ENCODE data around the gene STK4. TPM values are rescaled to one million over a fixed set of nuclear protein-coding genes. Genes with fewer than 3 reads are reported as not detected.

The STK4 gene
- total RNA-seq, 1 donor, result 33.7 TPM

DNA sequence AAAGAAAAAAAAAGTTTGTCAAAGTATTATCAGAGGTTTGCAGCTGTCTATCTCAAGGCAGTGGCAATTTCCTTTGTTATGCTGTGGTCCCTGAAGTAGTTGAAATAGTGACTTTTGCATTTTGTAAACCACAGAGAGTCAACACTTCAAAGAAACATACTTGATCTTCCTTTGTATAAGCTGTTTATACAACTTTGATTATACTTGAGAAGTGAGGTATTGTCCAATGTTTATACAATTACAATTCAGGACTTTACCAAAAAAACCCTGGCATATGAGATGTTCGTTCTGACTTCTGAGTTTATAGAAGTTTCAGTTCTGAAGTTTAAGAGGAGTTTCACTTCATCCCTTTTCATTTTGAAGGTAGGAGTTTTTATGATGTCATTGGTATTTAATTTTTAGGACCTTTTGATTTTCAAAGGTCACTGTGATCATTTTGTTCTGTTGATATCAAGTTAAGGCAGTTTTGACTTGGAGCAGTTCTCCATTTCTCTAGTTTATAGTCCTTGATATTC, 4.0 kb downstream of the STK4 start:
- H3K9me3 ChIP-seq (ENCODE audit: low read depth, low read length), result no peaks in the 10 kb centered on the region
- H3K27me3 ChIP-seq (ENCODE audit: insufficient read depth, low read length), result no peaks in the 10 kb centered on the region
- H3K4me1 ChIP-seq (ENCODE audit: insufficient read depth, low read length), result peaks cover 26% of the 10 kb centered on the region
- TF ChIP-seq, protein P1, sequence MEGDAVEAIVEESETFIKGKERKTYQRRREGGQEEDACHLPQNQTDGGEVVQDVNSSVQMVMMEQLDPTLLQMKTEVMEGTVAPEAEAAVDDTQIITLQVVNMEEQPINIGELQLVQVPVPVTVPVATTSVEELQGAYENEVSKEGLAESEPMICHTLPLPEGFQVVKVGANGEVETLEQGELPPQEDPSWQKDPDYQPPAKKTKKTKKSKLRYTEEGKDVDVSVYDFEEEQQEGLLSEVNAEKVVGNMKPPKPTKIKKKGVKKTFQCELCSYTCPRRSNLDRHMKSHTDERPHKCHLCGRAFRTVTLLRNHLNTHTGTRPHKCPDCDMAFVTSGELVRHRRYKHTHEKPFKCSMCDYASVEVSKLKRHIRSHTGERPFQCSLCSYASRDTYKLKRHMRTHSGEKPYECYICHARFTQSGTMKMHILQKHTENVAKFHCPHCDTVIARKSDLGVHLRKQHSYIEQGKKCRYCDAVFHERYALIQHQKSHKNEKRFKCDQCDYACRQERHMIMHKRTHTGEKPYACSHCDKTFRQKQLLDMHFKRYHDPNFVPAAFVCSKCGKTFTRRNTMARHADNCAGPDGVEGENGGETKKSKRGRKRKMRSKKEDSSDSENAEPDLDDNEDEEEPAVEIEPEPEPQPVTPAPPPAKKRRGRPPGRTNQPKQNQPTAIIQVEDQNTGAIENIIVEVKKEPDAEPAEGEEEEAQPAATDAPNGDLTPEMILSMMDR (IDR thresholded peaks at IDR 0.05; ENCODE audit: extremely low read depth, low read depth, low read length), result no peak
- no peak for DNase-seq (ENCODE audit: insufficient read length, low spot score, missing footprints)
- H4K20me1 ChIP-seq (ENCODE audit: insufficient read depth, low read length), result peaks cover 7% of the 10 kb centered on the region
- H3K4me2 ChIP-seq (ENCODE audit: insufficient read depth, low read length), result peak overlapping the region; percentile 53
- H3K4me3 ChIP-seq (ENCODE audit: insufficient read depth, low read length), result no peak overlapping the region
- H3K27ac ChIP-seq (ENCODE audit: low read depth, low read length), result no peak overlapping the region
- no peak overlapping the region for H2AFZ ChIP-seq (ENCODE audit: low read length)
- H3K36me3 ChIP-seq (ENCODE audit: insufficient read depth, low read length), result peaks cover 17% of the 10 kb centered on the region
- peaks cover 56% of the 10 kb centered on the region for H3K79me2 ChIP-seq (ENCODE audit: insufficient read depth, low read length)

DNA sequence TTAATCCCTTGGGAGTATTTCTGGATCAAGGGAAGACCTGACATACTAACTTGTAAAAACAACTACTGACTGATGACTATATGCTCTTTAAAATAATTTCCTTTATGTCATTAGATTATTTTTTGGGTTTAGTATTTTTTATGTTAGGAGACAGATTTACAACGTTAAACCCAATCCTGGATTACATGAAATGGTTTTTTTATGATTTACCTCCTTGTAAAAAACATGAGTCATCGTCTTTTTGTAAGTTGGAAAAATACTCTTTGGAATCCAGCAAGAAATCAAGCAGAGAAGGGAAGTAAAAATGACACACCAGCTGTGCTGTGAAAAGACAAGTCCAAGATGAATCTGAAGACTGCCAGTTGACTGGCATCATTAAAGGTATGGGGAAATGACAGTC, 6.7 kb downstream of the STK4 start:
- H3K4me1 ChIP-seq (ENCODE audit: insufficient read depth, low read length), result peaks cover 14% of the 10 kb centered on the region
- H3K9me3 ChIP-seq (ENCODE audit: low read depth, low read length), result no peaks in the 10 kb centered on the region
- H3K27ac ChIP-seq (ENCODE audit: low read depth, low read length), result peak overlapping the region; percentile 25
- peaks cover 34% of the 10 kb centered on the region for H3K79me2 ChIP-seq (ENCODE audit: insufficient read depth, low read length)
- H3K36me3 ChIP-seq (ENCODE audit: insufficient read depth, low read length), result peaks cover 23% of the 10 kb centered on the region
- no peak overlapping the region for H3K4me3 ChIP-seq (ENCODE audit: insufficient read depth, low read length)
- TF ChIP-seq, protein P1 (IDR thresholded peaks at IDR 0.05; ENCODE audit: extremely low read depth, low read depth, low read length), result no peak
- no peaks in the 10 kb centered on the region for H3K27me3 ChIP-seq (ENCODE audit: insufficient read depth, low read length)
- DNase-seq (ENCODE audit: insufficient read length, low spot score, missing footprints), result peak; percentile 45
- H3K4me2 ChIP-seq (ENCODE audit: insufficient read depth, low read length), result no peak overlapping the region
- peaks cover 7% of the 10 kb centered on the region for H4K20me1 ChIP-seq (ENCODE audit: insufficient read depth, low read length)
- no peak overlapping the region for H2AFZ ChIP-seq (ENCODE audit: low read length)

DNA sequence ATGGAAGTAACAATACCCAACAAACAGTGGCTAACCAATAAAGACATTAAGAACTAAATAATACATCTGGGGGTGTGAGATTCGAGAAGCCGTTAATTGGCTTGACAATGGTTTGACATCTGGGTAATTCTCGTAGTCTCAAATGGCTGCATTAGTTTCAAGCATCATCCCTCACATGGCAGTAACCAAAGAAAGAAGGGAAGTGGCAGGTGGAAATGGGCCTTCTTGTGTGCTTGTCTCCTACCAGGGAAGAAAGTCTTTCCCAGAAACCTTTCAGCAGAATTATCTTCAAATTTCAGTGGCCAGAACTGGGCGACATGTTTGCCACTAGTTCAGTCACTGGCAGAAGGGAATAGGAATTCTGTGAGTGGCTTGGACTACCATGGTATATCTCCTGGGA, 10.4 kb downstream of the STK4 start:
- peaks cover 3% of the 10 kb centered on the region for H3K79me2 ChIP-seq (ENCODE audit: insufficient read depth, low read length)
- DNase-seq (ENCODE audit: insufficient read length, low spot score, missing footprints), result no peak
- H3K9me3 ChIP-seq (ENCODE audit: low read depth, low read length), result no peaks in the 10 kb centered on the region
- no peak overlapping the region for H3K4me3 ChIP-seq (ENCODE audit: insufficient read depth, low read length)
- H3K27ac ChIP-seq (ENCODE audit: low read depth, low read length), result no peak overlapping the region
- H2AFZ ChIP-seq (ENCODE audit: low read length), result no peak overlapping the region
- peaks cover 21% of the 10 kb centered on the region for H3K4me1 ChIP-seq (ENCODE audit: insufficient read depth, low read length)
- TF ChIP-seq, protein P1 (IDR thresholded peaks at IDR 0.05; ENCODE audit: extremely low read depth, low read depth, low read length), result no peak
- peaks cover 33% of the 10 kb centered on the region for H3K36me3 ChIP-seq (ENCODE audit: insufficient read depth, low read length)
- H3K4me2 ChIP-seq (ENCODE audit: insufficient read depth, low read length), result no peak overlapping the region
- H3K27me3 ChIP-seq (ENCODE audit: insufficient read depth, low read length), result no peaks in the 10 kb centered on the region
- no peaks in the 10 kb centered on the region for H4K20me1 ChIP-seq (ENCODE audit: insufficient read depth, low read length)

DNA sequence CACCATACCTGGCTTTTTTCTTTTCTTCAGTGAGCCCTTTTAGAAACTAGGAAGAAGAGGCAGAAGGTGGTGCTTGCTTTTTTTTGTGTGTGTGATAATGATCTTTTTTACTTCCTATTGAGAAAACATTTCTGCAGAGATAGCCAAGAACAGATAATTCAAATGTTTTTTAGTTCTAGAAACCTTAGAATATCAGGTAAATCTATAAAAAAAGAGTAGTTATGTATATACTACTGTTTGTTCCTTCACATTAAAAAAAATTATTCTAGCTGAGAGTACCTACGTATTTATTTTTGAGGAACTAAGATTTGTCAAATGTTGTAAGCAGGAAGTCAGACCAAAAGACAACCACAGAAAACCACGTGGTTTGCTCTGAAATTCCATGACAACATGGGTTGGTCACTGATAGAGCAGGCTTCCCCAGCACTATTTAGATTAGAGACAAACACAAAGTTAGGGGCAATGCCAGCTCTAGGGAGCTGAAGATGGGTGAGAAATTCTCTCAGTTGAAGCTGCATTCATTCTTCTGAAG, 12.8 kb downstream of the STK4 start:
- no peak overlapping the region for H3K4me3 ChIP-seq (ENCODE audit: insufficient read depth, low read length)
- peaks cover 46% of the 10 kb centered on the region for H3K36me3 ChIP-seq (ENCODE audit: insufficient read depth, low read length)
- peak overlapping the region; percentile 58 for H3K27ac ChIP-seq (ENCODE audit: low read depth, low read length)

More for the DNA sequence above, 12.8 kb downstream of the STK4 start:
- Histone ChIP-seq H3K9me3 (ENCODE audit: low read depth, low read length) (no peaks in the 10 kb centered on the region), H3K79me2 (ENCODE audit: insufficient read depth, low read length) (peaks cover 3% of the 10 kb centered on the region), H3K4me2 (ENCODE audit: insufficient read depth, low read length) (no peak overlapping the region), H2AFZ (ENCODE audit: low read length) (no peak overlapping the region), H3K27me3 (ENCODE audit: insufficient read depth, low read length) (no peaks in the 10 kb centered on the region), H4K20me1 (ENCODE audit: insufficient read depth, low read length) (no peaks in the 10 kb centered on the region), H3K4me1 (ENCODE audit: insufficient read depth, low read length) (peaks cover 12% of the 10 kb centered on the region)
- TF ChIP-seq, protein P1 (IDR thresholded peaks at IDR 0.05; ENCODE audit: extremely low read depth, low read depth, low read length), result no peak
- peak; percentile 72 for DNase-seq (ENCODE audit: insufficient read length, low spot score, missing footprints)
